SK-N-SH treated with all-trans-retinoic acid at 6 μM for 48 hours (cell line): Measurements from ENCODE around the gene STS.

Source experiments
- ATAC-seq: fragments of 200-7000 bp; cut with Tn5 transposase; 3 replicates; pipeline ENCODE4 v1.9.1; 2020; ENCODE audit warnings: mild to moderate bottlenecking, moderate library complexity
- BACH2 ChIP-seq: fragments of 250-450 bp; sonication (Bioruptor Pico); IDR thresholded peaks from 2 replicates; pipeline ENCODE4 v1.9.0; 2021; ENCODE audit warnings: mild to moderate bottlenecking, borderline replicate concordance
- CSDC2 ChIP-seq: fragments of 250-450 bp; sonication (Bioruptor Pico); IDR thresholded peaks from 2 replicates; pipeline ENCODE4 v1.5.0; 2020; ENCODE audit warnings: mild to moderate bottlenecking, moderate library complexity
- ESRRG ChIP-seq: fragments of 250-450 bp; sonication (Bioruptor Pico); IDR thresholded peaks from 2 replicates; pipeline ENCODE4 v1.6.1; 2021; ENCODE audit warnings: mild to moderate bottlenecking
- GLIS3 ChIP-seq: fragments of 250-450 bp; sonication (Bioruptor Pico); IDR thresholded peaks from 2 replicates; pipeline ENCODE4 v1.5.0; 2020; ENCODE audit warnings: mild to moderate bottlenecking, moderate library complexity
- ISL1 ChIP-seq: fragments of 250-450 bp; sonication (Bioruptor Pico); IDR thresholded peaks from 2 replicates; pipeline ENCODE4 v2.1.2; 2022; ENCODE audit warnings: mild to moderate bottlenecking, moderate library complexity
- PPARA ChIP-seq: fragments of 250-450 bp; sonication (Bioruptor Pico); IDR thresholded peaks from 2 replicates; pipeline ENCODE4 v1.5.0; 2020; ENCODE audit warnings: mild to moderate bottlenecking, borderline replicate concordance
- RARB ChIP-seq: fragments of 250-450 bp; sonication (Bioruptor Pico); IDR thresholded peaks from 2 replicates; pipeline ENCODE4 v1.8.0; 2021; ENCODE audit warnings: mild to moderate bottlenecking, moderate library complexity
- SNAI2 ChIP-seq: fragments of 250-450 bp; sonication (Bioruptor Pico); IDR thresholded peaks from 2 replicates; pipeline ENCODE4 v1.5.0; 2020; ENCODE audit warnings: mild to moderate bottlenecking, moderate library complexity
- TCF4 ChIP-seq: fragments of 250-450 bp; sonication (Bioruptor Pico); IDR thresholded peaks from 2 replicates; pipeline ENCODE4 v1.8.0; 2021; ENCODE audit warnings: mild to moderate bottlenecking, moderate library complexity, borderline replicate concordance
- ZC3H10 ChIP-seq: fragments of 250-450 bp; sonication (Bioruptor Pico); IDR thresholded peaks from 2 replicates; pipeline ENCODE4 v1.5.1; 2021; ENCODE audit warnings: mild to moderate bottlenecking, moderate library complexity
- ZFP3 ChIP-seq: fragments of 250-450 bp; sonication (Bioruptor Pico); IDR thresholded peaks from 2 replicates; pipeline ENCODE4 v1.5.0; 2020; ENCODE audit warnings: mild to moderate bottlenecking, moderate library complexity
- ZFP30 ChIP-seq: fragments of 450-650 bp; formaldehyde crosslinking; IDR thresholded peaks from 2 replicates; pipeline ENCODE4 v1.5.0; 2022; ENCODE audit warnings: mild to moderate bottlenecking, moderate library complexity
- ZNF565 ChIP-seq: fragments of 450-650 bp; formaldehyde crosslinking; conservative IDR thresholded peaks from 2 replicates; pipeline ENCODE4 v1.5.0; 2020; ENCODE audit warnings: low read depth, mild to moderate bottlenecking, moderate library complexity
- ZNF70 ChIP-seq: fragments of 450-650 bp; formaldehyde crosslinking; IDR thresholded peaks from 2 replicates; pipeline ENCODE4 v1.5.0; 2020; ENCODE audit warnings: mild to moderate bottlenecking, moderate library complexity
- ZNF8 ChIP-seq: fragments of 450-650 bp; formaldehyde crosslinking; IDR thresholded peaks from 2 replicates; pipeline ENCODE4 v1.5.0; 2020; ENCODE audit warnings: mild to moderate bottlenecking, moderate library complexity
- TF ChIP-seq, protein P1 (sequence below): fragments of 250-450 bp; sonication (Bioruptor Pico); IDR thresholded peaks from 2 replicates; pipeline ENCODE4 v1.5.0; 2020; ENCODE audit warnings: mild to moderate bottlenecking, moderate library complexity
- TF ChIP-seq, protein P2 (sequence below): fragments of 250-450 bp; sonication (Bioruptor Pico); IDR thresholded peaks from 2 replicates; pipeline ENCODE4 v1.5.1; 2020; ENCODE audit warnings: low read depth, mild to moderate bottlenecking, moderate library complexity
- TF ChIP-seq, protein P3 (sequence below): fragments of 250-450 bp; sonication (Bioruptor Pico); IDR thresholded peaks from 2 replicates; pipeline ENCODE4 v1.8.0; 2020; ENCODE audit warnings: mild to moderate bottlenecking, moderate library complexity, borderline replicate concordance
- TF ChIP-seq, protein P4 (sequence below): fragments of 250-450 bp; sonication (Bioruptor Pico); IDR thresholded peaks from 2 replicates; pipeline ENCODE4 v1.5.1; 2021; ENCODE audit warnings: mild to moderate bottlenecking, moderate library complexity
- TF ChIP-seq, protein P5 (sequence below): fragments of 250-450 bp; sonication (Bioruptor Pico); IDR thresholded peaks from 2 replicates; pipeline ENCODE4 v1.8.0; 2021; ENCODE audit warnings: low read depth, mild to moderate bottlenecking, moderate library complexity, borderline replicate concordance

STS gene

DNA sequence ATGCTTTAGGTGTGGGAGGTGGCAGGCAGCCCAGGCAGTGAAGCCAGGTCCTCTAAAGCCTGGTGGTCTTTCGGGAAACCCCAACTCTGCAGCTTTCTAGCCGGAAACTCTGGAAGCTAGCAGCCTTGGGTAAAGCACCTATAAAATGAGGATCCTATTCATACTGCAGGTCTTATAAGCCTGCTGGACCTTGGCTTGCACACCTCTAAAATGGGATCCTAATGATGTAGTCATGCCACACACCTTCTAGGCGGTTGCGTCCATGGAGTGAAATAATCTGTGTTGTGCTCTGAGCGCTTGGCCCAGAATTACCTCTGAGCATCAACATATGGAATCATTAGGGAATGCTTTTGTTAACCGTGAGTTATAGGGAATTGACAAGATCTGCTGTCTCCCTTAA is 36.0 kb upstream of the STS start (continued):
- TF ChIP-seq, protein P1, sequence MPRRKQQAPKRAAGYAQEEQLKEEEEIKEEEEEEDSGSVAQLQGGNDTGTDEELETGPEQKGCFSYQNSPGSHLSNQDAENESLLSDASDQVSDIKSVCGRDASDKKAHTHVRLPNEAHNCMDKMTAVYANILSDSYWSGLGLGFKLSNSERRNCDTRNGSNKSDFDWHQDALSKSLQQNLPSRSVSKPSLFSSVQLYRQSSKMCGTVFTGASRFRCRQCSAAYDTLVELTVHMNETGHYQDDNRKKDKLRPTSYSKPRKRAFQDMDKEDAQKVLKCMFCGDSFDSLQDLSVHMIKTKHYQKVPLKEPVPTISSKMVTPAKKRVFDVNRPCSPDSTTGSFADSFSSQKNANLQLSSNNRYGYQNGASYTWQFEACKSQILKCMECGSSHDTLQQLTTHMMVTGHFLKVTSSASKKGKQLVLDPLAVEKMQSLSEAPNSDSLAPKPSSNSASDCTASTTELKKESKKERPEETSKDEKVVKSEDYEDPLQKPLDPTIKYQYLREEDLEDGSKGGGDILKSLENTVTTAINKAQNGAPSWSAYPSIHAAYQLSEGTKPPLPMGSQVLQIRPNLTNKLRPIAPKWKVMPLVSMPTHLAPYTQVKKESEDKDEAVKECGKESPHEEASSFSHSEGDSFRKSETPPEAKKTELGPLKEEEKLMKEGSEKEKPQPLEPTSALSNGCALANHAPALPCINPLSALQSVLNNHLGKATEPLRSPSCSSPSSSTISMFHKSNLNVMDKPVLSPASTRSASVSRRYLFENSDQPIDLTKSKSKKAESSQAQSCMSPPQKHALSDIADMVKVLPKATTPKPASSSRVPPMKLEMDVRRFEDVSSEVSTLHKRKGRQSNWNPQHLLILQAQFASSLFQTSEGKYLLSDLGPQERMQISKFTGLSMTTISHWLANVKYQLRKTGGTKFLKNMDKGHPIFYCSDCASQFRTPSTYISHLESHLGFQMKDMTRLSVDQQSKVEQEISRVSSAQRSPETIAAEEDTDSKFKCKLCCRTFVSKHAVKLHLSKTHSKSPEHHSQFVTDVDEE (CRISPR knock-in tag), result no peak
- no peak for TF ChIP-seq TCF4 (CRISPR knock-in tag)
- TF ChIP-seq RARB (CRISPR knock-in tag), result no peak

DNA sequence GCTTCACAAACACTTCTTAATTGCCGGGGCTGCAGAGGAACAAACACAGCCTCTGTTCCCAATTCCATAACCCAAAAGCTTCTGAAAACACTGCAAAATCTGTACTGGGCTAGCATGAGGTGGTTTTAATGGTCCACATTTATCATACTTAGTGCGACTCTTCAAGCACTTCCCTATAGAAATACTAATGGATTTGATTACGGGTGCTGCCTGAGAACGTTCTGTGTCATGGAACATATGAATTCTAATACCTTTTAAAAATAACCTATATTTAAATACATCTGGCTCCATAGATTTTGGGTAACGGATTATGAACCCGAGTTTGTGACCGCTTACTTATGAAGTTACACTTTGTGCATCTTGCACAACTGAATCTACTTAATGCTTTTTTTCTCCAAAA is 35.4 kb upstream of the STS start:
- no peak for ATAC-seq
- no peak for TF ChIP-seq PPARA (CRISPR knock-in tag)
- TF ChIP-seq, protein P2, sequence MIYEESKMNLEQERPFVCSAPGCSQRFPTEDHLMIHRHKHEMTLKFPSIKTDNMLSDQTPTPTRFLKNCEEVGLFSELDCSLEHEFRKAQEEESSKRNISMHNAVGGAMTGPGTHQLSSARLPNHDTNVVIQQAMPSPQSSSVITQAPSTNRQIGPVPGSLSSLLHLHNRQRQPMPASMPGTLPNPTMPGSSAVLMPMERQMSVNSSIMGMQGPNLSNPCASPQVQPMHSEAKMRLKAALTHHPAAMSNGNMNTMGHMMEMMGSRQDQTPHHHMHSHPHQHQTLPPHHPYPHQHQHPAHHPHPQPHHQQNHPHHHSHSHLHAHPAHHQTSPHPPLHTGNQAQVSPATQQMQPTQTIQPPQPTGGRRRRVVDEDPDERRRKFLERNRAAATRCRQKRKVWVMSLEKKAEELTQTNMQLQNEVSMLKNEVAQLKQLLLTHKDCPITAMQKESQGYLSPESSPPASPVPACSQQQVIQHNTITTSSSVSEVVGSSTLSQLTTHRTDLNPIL (CRISPR knock-in tag), result no peak
- TF ChIP-seq, protein P3, sequence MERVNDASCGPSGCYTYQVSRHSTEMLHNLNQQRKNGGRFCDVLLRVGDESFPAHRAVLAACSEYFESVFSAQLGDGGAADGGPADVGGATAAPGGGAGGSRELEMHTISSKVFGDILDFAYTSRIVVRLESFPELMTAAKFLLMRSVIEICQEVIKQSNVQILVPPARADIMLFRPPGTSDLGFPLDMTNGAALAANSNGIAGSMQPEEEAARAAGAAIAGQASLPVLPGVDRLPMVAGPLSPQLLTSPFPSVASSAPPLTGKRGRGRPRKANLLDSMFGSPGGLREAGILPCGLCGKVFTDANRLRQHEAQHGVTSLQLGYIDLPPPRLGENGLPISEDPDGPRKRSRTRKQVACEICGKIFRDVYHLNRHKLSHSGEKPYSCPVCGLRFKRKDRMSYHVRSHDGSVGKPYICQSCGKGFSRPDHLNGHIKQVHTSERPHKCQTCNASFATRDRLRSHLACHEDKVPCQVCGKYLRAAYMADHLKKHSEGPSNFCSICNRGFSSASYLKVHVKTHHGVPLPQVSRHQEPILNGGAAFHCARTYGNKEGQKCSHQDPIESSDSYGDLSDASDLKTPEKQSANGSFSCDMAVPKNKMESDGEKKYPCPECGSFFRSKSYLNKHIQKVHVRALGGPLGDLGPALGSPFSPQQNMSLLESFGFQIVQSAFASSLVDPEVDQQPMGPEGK (CRISPR knock-in tag), result no peak

DNA sequence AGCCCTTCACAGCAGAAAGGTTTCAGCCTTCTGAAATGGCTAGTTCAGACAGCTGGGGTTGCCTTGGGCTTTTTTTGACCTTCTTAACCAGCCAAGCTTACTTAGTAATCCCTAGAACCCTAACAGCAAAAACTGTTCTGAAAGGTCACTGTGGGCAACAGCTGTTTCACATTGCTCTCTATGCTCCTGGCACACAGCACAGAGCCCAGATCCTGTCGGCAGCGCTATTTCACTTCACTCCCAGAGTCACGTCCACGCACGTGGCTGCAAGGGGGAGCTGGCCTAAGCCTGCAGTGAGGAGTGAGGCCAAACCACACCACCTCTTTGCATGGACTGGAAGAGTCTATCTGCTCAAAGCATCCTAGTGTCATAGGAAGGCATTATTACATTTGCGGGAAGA is 32.0 kb upstream of the STS start:
- TF ChIP-seq, protein P1 (CRISPR knock-in tag), result no peak
- TF ChIP-seq CSDC2 (no peak), ZNF8 (CRISPR knock-in tag) (no peak), ZNF565 (no peak), ESRRG (CRISPR knock-in tag) (no peak), ZNF70 (CRISPR knock-in tag) (no peak), GLIS3 (CRISPR knock-in tag) (no peak)
- TF ChIP-seq, protein P4, sequence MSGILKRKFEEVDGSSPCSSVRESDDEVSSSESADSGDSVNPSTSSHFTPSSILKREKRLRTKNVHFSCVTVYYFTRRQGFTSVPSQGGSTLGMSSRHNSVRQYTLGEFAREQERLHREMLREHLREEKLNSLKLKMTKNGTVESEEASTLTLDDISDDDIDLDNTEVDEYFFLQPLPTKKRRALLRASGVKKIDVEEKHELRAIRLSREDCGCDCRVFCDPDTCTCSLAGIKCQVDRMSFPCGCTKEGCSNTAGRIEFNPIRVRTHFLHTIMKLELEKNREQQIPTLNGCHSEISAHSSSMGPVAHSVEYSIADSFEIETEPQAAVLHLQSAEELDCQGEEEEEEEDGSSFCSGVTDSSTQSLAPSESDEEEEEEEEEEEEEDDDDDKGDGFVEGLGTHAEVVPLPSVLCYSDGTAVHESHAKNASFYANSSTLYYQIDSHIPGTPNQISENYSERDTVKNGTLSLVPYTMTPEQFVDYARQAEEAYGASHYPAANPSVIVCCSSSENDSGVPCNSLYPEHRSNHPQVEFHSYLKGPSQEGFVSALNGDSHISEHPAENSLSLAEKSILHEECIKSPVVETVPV, result no peak
- TF ChIP-seq, protein P3 (CRISPR knock-in tag), result no peak
- no peak for ATAC-seq

DNA sequence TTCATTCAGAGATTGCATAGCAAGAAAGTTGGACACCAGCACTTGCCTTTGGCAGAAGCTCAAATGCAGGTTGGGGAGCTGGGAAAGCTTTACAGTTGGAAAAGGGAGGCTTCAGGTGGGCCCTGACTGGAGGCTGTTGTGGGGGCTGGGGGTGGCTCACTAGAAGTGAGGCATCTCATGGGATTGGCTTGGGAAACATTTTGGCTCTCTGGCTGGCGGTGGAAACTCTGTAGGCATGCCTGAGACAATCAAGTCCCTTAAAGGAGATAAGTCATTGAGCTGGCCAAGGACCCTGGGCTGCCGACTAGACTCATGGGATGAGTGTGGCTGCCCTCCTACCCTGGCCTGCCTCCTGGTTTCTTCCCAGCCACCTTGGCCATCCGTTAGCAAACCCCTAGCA is 31.4 kb upstream of the STS start:
- no peak for ATAC-seq
- TF ChIP-seq ZC3H10 (CRISPR knock-in tag) (no peak), ZNF70 (CRISPR knock-in tag) (no peak), ISL1 (CRISPR knock-in tag) (no peak), ZFP3 (CRISPR knock-in tag) (no peak), SNAI2 (CRISPR knock-in tag) (no peak), BACH2 (CRISPR knock-in tag) (no peak), ZFP30 (no peak), TCF4 (CRISPR knock-in tag) (no peak)
- TF ChIP-seq, protein P2 (CRISPR knock-in tag), result no peak
- TF ChIP-seq, protein P5, sequence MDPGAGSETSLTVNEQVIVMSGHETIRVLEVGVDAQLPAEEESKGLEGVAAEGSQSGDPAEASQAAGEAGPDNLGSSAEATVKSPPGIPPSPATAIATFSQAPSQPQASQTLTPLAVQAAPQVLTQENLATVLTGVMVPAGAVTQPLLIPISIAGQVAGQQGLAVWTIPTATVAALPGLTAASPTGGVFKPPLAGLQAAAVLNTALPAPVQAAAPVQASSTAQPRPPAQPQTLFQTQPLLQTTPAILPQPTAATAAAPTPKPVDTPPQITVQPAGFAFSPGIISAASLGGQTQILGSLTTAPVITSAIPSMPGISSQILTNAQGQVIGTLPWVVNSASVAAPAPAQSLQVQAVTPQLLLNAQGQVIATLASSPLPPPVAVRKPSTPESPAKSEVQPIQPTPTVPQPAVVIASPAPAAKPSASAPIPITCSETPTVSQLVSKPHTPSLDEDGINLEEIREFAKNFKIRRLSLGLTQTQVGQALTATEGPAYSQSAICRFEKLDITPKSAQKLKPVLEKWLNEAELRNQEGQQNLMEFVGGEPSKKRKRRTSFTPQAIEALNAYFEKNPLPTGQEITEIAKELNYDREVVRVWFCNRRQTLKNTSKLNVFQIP, result no peak
- TF ChIP-seq, protein P4, result no peak
